Fibroblast of skin of left biceps (primary cell): ENCODE data around the gene ANKRD27.
"Not testable (repeated sequence)": the region's sequence is repeated elsewhere in the genome, so short reads cannot be mapped to it uniquely, and the experiment has no call there.

ENCODE experiments used
- DNase-seq, 2 experiments: peaks; one replicate each; pipeline ENCODE4 v3.0.0-alpha.2; 2013; ENCODE audit warnings: low read depth in 2 of 2

Gene ANKRD27

GRCh38 chr19:32688311-32688710, 13.3 kb upstream of the ANKRD27 start:
- DNase-seq: no peak

- DNase-seq: no peak
Observed at GRCh38 chr19:32687681-32688080, 12.7 kb upstream of the ANKRD27 start.

DNA sequence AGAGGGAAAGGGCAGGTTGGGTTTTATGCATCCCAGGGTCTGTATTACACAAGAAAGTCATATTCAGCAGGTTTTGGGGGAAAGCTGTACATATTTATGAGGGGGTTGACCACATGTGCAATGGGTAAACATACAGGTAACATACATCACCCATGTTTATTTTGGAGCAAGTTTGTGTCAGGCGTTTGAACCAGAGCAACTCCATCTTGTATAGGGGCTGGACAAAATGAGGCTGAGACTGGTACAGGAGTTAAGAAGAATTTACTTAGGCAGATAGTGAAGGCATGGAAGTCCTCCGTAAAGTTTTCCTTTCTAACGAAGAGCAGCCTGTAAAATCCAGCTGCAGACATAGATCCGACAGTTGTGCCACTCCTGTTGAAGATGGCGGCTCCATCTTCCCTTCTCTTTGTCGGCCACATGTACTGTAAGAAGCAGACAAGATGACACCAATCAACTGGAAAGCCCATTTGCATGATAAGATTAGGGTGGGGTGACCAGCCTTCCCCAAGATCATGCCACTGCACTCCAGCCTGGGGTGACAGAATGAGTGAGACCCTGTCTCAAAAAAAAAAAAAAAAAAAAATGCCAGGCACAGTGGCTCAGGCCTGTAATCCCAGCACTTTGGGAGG, 12.0 kb upstream of the ANKRD27 start:
- DNase-seq: no peak

DNA sequence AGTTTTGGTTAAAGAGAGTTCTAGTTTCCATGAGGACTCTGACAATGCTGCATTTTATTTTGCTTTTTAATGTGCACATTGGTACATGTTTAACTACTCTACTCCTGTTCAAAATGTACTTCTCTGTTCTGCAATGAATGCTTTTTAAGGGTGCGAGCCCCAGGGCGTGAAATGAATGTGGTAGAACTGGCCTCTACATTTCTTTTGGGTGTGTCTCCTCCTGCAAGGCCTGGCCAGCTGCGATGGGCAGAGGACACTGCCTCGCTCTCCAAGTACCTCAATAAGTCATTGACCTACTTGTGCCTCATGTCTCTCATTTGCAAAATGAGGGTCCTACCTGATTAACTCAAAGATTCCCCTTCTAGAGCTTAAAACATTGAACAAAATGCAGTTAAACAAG, 7.3 kb upstream of the ANKRD27 start:
- DNase-seq: no peak

GRCh38 chr19:32680986-32681385, 6.0 kb upstream of the ANKRD27 start:
- DNase-seq: no peak

GRCh38 chr19:32677657-32678056, 2.7 kb upstream of the ANKRD27 start:
- no peak for DNase-seq

DNA sequence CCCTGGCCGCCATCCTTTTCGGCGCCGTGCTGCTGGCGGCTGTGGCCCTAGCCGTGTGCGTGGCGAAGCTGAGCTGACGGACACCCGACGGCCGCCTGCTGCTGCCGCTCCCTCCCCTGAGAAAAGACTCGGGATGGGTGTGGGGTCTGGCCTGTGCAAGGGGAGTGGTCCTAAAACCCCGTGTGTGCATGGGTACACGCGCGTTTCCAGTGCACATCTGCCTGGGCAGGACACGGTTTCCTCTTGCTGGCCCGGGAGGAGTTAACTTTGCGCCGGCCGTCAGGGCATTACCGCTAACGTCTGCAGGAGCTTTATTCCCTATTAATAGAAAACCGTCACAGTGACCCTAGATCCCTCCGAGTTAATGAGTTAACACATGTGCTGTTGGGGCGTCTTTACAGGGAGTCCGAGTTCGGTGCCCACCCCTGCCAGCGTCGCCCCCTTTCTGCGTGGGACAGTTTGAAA, 1.9 kb upstream of the ANKRD27 start:
- no peak for DNase-seq

DNA sequence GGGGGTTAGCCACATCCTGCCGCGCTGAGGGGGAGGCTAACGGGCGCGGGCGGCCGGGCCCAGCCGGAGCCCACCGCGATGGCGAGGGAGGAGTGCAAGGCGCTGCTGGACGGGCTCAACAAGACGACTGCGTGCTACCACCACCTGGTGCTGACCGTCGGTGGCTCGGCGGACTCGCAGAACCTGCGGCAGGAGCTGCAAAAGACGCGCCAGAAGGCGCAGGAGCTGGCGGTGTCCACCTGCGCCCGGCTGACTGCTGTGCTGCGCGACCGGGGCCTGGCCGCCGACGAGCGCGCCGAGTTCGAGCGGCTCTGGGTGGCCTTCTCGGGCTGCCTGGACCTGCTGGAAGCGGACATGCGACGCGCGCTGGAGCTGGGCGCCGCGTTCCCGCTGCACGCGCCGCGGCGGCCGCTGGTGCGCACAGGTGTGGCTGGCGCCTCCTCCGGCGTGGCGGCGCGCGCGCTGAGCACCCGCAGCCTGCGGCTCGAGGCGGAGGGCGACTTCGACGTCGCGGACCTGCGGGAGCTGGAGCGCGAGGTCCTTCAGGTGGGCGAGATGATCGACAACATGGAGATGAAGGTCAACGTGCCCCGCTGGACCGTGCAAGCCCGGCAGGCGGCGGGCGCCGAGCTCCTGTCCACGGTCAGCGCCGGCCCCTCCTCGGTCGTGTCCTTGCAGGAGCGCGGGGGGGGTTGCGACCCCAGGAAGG, 1.4 kb upstream of the ANKRD27 start:
- DNase-seq: no peak

- DNase-seq: no peak
Observed at GRCh38 chr19:32675720-32676185, 773 bp upstream of the ANKRD27 start, which contains the start of gene RGS9BP. TSS of gene RGS9BP (plus strand) at chr19:32675848. CDS start at chr19:32676264, 416 bp downstream.

- DNase-seq: no peak
Observed at GRCh38 chr19:32674153-32674930, 638 bp downstream of the ANKRD27 start.

- DNase-seq: no peak
Observed at GRCh38 chr19:32673573-32673972, 1.4 kb downstream of the ANKRD27 start.

DNA sequence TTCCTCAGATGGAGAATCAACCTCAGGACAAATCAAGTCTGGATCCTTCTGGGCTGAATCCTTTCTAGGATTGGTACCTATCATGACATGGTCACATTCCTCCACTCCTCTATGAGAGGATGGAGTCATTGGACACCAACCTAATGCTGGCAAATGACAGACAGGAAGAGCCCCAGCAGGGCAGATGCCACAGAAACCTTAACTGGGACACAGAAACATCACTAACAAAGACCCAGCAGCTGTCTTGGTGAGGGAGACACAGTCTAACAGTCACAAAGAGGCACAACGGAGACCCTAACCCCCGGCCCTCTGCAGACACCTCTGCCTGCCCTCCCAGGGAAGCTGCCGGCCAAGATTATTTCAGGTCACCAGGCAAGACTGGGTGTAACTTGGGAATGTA, 2.1 kb downstream of the ANKRD27 start:
- DNase-seq: no peak

DNA sequence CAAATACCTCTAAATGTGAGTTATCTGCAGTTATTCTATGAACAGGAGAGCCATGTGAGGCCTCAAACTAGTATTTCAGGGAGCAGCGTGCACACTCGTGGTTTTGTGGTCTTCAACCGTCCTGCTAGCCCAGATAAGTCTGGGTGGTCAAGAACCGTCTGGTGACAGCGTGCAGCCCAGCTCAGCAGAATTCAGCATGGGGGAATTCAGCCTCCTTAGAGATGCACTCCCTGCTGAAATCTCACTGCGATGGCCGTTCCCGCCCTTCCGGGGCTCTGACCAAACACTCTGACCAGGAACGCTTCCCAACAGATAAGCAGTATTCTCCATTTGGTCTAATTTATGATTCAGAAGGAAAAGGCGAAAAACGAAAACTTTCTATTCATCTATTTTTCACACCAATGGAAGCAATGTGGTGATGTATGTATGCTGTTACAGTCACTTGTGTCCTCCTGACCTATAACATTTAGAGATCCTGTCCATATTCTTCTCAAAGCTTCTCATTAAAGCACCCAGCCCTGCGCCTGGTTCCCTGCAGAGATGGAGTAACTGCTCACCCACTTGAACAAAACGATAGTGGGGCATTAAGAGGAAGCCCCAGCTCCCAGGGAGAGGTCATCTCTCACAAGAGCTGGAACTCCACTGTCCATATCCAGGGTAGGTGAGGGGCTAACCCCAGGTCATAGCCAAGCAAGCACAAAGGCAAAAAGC, 2.9 kb downstream of the ANKRD27 start:
- no peak for DNase-seq

- DNase-seq: no peak
Observed at GRCh38 chr19:32669310-32669709, 5.7 kb downstream of the ANKRD27 start.

- no peak for DNase-seq
Observed at GRCh38 chr19:32666084-32666483, 8.9 kb downstream of the ANKRD27 start.

DNA sequence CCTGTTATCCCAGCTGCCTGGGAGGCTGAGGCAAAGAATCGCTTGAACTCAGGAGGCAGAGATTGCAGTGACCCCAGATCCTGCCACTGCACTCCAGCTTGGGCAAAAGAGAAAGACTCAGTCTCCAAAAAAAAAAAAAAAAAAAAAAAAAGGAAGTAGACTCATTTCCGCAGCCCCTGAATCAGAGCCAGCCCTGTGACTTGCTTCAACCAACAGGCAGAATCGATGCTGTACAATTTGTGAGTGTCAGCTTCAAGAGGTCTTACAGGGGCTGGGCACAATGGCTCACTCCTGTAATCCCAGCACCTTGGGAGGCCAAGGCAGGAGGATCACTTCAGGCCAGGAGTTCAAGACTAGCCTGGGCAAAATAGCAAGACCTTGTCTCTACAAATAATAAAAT, 12.8 kb downstream of the ANKRD27 start:
- DNase-seq: no peak

GRCh38 chr19:32661318-32661717, 13.7 kb downstream of the ANKRD27 start:
- DNase-seq: no peak

GRCh38 chr19:32658527-32658926, 16.5 kb downstream of the ANKRD27 start:
- DNase-seq: no peak

DNA sequence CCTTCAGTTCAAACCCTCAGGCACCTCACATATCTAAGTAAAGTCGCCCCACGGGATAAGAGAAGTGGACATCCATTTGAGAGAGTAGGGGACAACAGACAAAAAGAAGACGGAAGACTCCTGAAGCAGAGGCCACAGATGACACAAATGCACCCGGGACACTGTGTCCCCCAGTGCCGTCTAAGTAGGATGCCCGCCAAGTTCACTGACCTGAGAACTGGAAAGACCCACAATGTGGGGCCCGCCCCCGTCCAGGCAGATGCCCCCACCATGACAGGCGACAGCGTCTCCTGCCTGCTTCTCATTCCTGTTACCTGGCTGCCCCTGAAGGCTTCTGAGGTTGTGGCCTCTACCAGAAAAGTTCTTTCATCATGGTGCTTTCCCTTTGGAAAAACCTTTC, 16.9 kb downstream of the ANKRD27 start:
- DNase-seq: no peak

DNA sequence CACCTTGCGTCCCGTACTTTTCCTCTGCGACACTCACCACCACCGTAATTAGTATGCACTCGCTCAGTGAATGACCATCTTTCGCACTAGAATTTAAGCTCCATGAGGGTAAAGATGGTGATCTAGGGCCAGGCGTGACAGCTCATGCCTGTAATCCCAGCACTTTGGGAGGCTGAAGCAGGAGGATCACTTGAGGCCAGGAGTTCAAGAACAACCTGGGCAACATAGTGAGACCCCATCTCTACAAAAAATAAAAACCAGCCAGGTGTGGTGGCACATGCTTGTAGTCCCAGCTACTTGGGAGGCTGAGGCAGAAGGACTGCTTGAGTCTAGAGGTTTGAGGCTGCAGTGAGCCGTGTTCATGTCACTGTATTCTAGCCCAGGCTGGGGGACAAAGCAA, 18.6 kb downstream of the ANKRD27 start:
- DNase-seq: not testable (repeated sequence)

DNA sequence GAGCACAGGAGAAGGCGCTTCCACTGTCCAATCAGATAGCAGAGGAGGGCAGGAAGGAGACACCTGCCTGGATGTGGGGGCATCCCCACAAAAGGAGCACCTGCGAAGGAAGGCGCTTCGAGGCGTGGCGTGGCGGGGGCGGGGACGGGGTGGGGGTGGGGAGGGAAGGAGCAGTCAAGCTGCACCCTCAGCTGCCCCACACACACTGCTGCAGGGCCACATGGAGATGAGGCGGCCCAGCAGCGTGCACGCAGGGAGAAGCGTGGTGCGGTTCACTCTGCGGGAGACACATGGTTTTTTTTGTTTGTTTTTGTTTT, 21.4 kb downstream of the ANKRD27 start:
- DNase-seq: no peak
